Measurements from ENCODE around the gene SPTY2D1.

- TF ChIP-seq EZH2 (IDR thresholded peaks at IDR 0.05; ENCODE audit: low read depth), result no peak
- no peak for TF ChIP-seq CTCF (conservative IDR thresholded peaks at IDR 0.05)
Observed at GRCh38 chr11:18668131-18668530, 34.0 kb upstream of the SPTY2D1 start.

Data from PC-9 (cell line).